ENCODE measurements around the gene SLC30A2. TPM values are rescaled to one million over a fixed set of nuclear protein-coding genes. Genes with fewer than 3 reads are reported as not detected.

Gene SLC30A2
- polyA plus RNA-seq, 4 donors = 0.09 to 43.2 (median 0.36) TPM

- no peak for DNase-seq
- FAIRE-seq = no peak
- no peaks in the 10 kb centered on the region for H3K27me3 ChIP-seq (ENCODE audit: control insufficient read depth in 3 of 3, insufficient read depth in 3 of 3, low read length in 3 of 3)
- H3K36me3 ChIP-seq (ENCODE audit: control insufficient read depth in 3 of 3, insufficient read depth in 2 of 3, low read depth in 1 of 3, low read length in 3 of 3) = no peaks in the 10 kb centered on the region
- H3K9me3 ChIP-seq (ENCODE audit: control insufficient read depth in 2 of 2, insufficient read depth in 1 of 2, low read depth in 1 of 2, low read length in 1 of 2) = no peaks in the 10 kb centered on the region
- H3K4me1 ChIP-seq (ENCODE audit: control insufficient read depth in 3 of 3, insufficient read depth in 2 of 3, low read depth in 1 of 3, low read length in 2 of 3) = peaks cover 0 to 8% (median 0%) of the 10 kb centered on the region in 3 donors
- 66 to 78% (median 77%) methylated on average over 8 of the region's 8 CpGs for WGBS, 3 donors
- no peak overlapping the region for H3K27ac ChIP-seq (ENCODE audit: low read depth in 1 of 3, low read length in 2 of 3)
- H3K4me3 ChIP-seq (ENCODE audit: low read depth in 1 of 3, low read length in 3 of 3) = no peak overlapping the region
Measured at GRCh38 chr1:26028490-26028980, 17.4 kb downstream of the SLC30A2 start.

- Histone ChIP-seq H3K9me3 (ENCODE audit: control insufficient read depth in 2 of 2, insufficient read depth in 1 of 2, low read depth in 1 of 2, low read length in 1 of 2) (no peaks in the 10 kb centered on the region), H3K4me1 (ENCODE audit: control insufficient read depth in 3 of 3, insufficient read depth in 2 of 3, low read depth in 1 of 3, low read length in 2 of 3) (peaks cover 0 to 8% (median 0%) of the 10 kb centered on the region in 3 donors), H3K4me3 (ENCODE audit: low read depth in 1 of 3, low read length in 3 of 3) (no peak overlapping the region), H3K27ac (ENCODE audit: low read depth in 1 of 3, low read length in 2 of 3) (no peak overlapping the region), H3K27me3 (ENCODE audit: control insufficient read depth in 3 of 3, insufficient read depth in 3 of 3, low read length in 3 of 3) (no peaks in the 10 kb centered on the region), H3K36me3 (ENCODE audit: control insufficient read depth in 3 of 3, insufficient read depth in 2 of 3, low read depth in 1 of 3, low read length in 3 of 3) (no peaks in the 10 kb centered on the region)
- 35 to 40% (median 37%) methylated on average over 3 of the region's 3 CpGs for WGBS, 3 donors
- FAIRE-seq (no peak), DNase-seq (no peak)
Measured at GRCh38 chr1:26027716-26028489, 18.0 kb downstream of the SLC30A2 start.

GRCh38 chr1:26025517-26025916 is 20.4 kb downstream of the SLC30A2 start:
- Histone ChIP-seq H3K36me3 (ENCODE audit: control insufficient read depth in 3 of 3, insufficient read depth in 2 of 3, low read depth in 1 of 3, low read length in 3 of 3) (no peaks in the 10 kb centered on the region), H3K4me3 (ENCODE audit: low read depth in 1 of 3, low read length in 3 of 3) (no peak overlapping the region), H3K9me3 (ENCODE audit: control insufficient read depth in 2 of 2, insufficient read depth in 1 of 2, low read depth in 1 of 2, low read length in 1 of 2) (no peaks in the 10 kb centered on the region), H3K27me3 (ENCODE audit: control insufficient read depth in 3 of 3, insufficient read depth in 3 of 3, low read length in 3 of 3) (peaks cover 0 to 5% (median 0%) of the 10 kb centered on the region in 3 donors), H3K4me1 (ENCODE audit: control insufficient read depth in 3 of 3, insufficient read depth in 2 of 3, low read depth in 1 of 3, low read length in 2 of 3) (peaks cover 0 to 8% (median 0%) of the 10 kb centered on the region in 3 donors), H3K27ac (ENCODE audit: low read depth in 1 of 3, low read length in 2 of 3) (no peak overlapping the region)
- FAIRE-seq = no peak
- DNase-seq = no peak
- 58 to 74% (median 72%) methylated on average over 5 of the region's 5 CpGs for WGBS, 3 donors

GRCh38 chr1:26025060-26025459 is 20.9 kb downstream of the SLC30A2 start:
- WGBS, 3 donors = 13 to 65% (median 32%) methylated on average over 5 of the region's 5 CpGs
- FAIRE-seq = no peak
- H3K36me3 ChIP-seq (ENCODE audit: control insufficient read depth in 3 of 3, insufficient read depth in 2 of 3, low read depth in 1 of 3, low read length in 3 of 3) = no peaks in the 10 kb centered on the region
- H3K4me3 ChIP-seq (ENCODE audit: low read depth in 1 of 3, low read length in 3 of 3) = no peak overlapping the region
- DNase-seq = no peak
- no peaks in the 10 kb centered on the region for H3K9me3 ChIP-seq (ENCODE audit: control insufficient read depth in 2 of 2, insufficient read depth in 1 of 2, low read depth in 1 of 2, low read length in 1 of 2)
- peaks cover 0 to 5% (median 0%) of the 10 kb centered on the region in 3 donors for H3K27me3 ChIP-seq (ENCODE audit: control insufficient read depth in 3 of 3, insufficient read depth in 3 of 3, low read length in 3 of 3)
- no peak overlapping the region for H3K27ac ChIP-seq (ENCODE audit: low read depth in 1 of 3, low read length in 2 of 3)
- peaks cover 0 to 8% (median 0%) of the 10 kb centered on the region in 3 donors for H3K4me1 ChIP-seq (ENCODE audit: control insufficient read depth in 3 of 3, insufficient read depth in 2 of 3, low read depth in 1 of 3, low read length in 2 of 3)

GRCh38 chr1:26023826-26024225 is 22.1 kb downstream of the SLC30A2 start:
- 89 to 94% (median 90%) methylated on average over 5 of the region's 5 CpGs for WGBS, 3 donors

GRCh38 chr1:26023009-26023408 is 22.9 kb downstream of the SLC30A2 start:
- H3K4me1 ChIP-seq (ENCODE audit: control insufficient read depth in 3 of 3, insufficient read depth in 2 of 3, low read depth in 1 of 3, low read length in 2 of 3) = peaks cover 0 to 10% (median 0%) of the 10 kb centered on the region in 3 donors
- FAIRE-seq (no peak), DNase-seq (no peak)
- WGBS, 3 donors = 89 to 97% (median 91%) methylated on average over 8 to 13 of the region's 13 CpGs
- H3K9me3 ChIP-seq (ENCODE audit: control insufficient read depth in 2 of 2, insufficient read depth in 1 of 2, low read depth in 1 of 2, low read length in 1 of 2) = no peaks in the 10 kb centered on the region
- no peaks in the 10 kb centered on the region for H3K36me3 ChIP-seq (ENCODE audit: control insufficient read depth in 3 of 3, insufficient read depth in 2 of 3, low read depth in 1 of 3, low read length in 3 of 3)
- H3K27me3 ChIP-seq (ENCODE audit: control insufficient read depth in 3 of 3, insufficient read depth in 3 of 3, low read length in 3 of 3) = peaks cover 0 to 5% (median 0%) of the 10 kb centered on the region in 3 donors
- no peak overlapping the region for H3K27ac ChIP-seq (ENCODE audit: low read depth in 1 of 3, low read length in 2 of 3)
- no peak overlapping the region for H3K4me3 ChIP-seq (ENCODE audit: low read depth in 1 of 3, low read length in 3 of 3)

More at GRCh38 chr1:26023826-26024225, 22.1 kb downstream of the SLC30A2 start:
- Histone ChIP-seq H3K27ac (ENCODE audit: low read depth in 1 of 3, low read length in 2 of 3) (no peak overlapping the region), H3K9me3 (ENCODE audit: control insufficient read depth in 2 of 2, insufficient read depth in 1 of 2, low read depth in 1 of 2, low read length in 1 of 2) (no peaks in the 10 kb centered on the region), H3K36me3 (ENCODE audit: control insufficient read depth in 3 of 3, insufficient read depth in 2 of 3, low read depth in 1 of 3, low read length in 3 of 3) (no peaks in the 10 kb centered on the region), H3K27me3 (ENCODE audit: control insufficient read depth in 3 of 3, insufficient read depth in 3 of 3, low read length in 3 of 3) (peaks cover 0 to 5% (median 0%) of the 10 kb centered on the region in 3 donors), H3K4me3 (ENCODE audit: low read depth in 1 of 3, low read length in 3 of 3) (no peak overlapping the region), H3K4me1 (ENCODE audit: control insufficient read depth in 3 of 3, insufficient read depth in 2 of 3, low read depth in 1 of 3, low read length in 2 of 3) (peaks cover 0 to 10% (median 0%) of the 10 kb centered on the region in 3 donors)
- FAIRE-seq (no peak), DNase-seq (no peak)

GRCh38 chr1:26022404-26022779 is 23.5 kb downstream of the SLC30A2 start:
- no peak overlapping the region for H3K27ac ChIP-seq (ENCODE audit: low read depth in 1 of 3, low read length in 2 of 3)
- WGBS, 3 donors = 78 to 85% (median 80%) methylated on average over 7 to 8 of the region's 8 CpGs
- no peaks in the 10 kb centered on the region for H3K9me3 ChIP-seq (ENCODE audit: control insufficient read depth in 2 of 2, insufficient read depth in 1 of 2, low read depth in 1 of 2, low read length in 1 of 2)
- peaks cover 0 to 10% (median 0%) of the 10 kb centered on the region in 3 donors for H3K4me1 ChIP-seq (ENCODE audit: control insufficient read depth in 3 of 3, insufficient read depth in 2 of 3, low read depth in 1 of 3, low read length in 2 of 3)
- no peak for DNase-seq
- peaks cover 0 to 5% (median 0%) of the 10 kb centered on the region in 3 donors for H3K27me3 ChIP-seq (ENCODE audit: control insufficient read depth in 3 of 3, insufficient read depth in 3 of 3, low read length in 3 of 3)
- FAIRE-seq = no peak
- no peaks in the 10 kb centered on the region for H3K36me3 ChIP-seq (ENCODE audit: control insufficient read depth in 3 of 3, insufficient read depth in 2 of 3, low read depth in 1 of 3, low read length in 3 of 3)
- no peak overlapping the region for H3K4me3 ChIP-seq (ENCODE audit: low read depth in 1 of 3, low read length in 3 of 3)

GRCh38 chr1:26021647-26022403 is 24.1 kb downstream of the SLC30A2 start, which contains the start of gene EXTL1:
Gene EXTL1, plus strand, starts transcription at chr1:26021775. Its CDS starts 872 bp downstream, at chr1:26022647.
- Histone ChIP-seq H3K4me3 (ENCODE audit: low read depth in 1 of 3, low read length in 3 of 3) (peak within 1 kb of the TSS in 1 of 3 donors; percentile 30), H3K4me1 (ENCODE audit: control insufficient read depth in 3 of 3, insufficient read depth in 2 of 3, low read depth in 1 of 3, low read length in 2 of 3) (peaks cover 0 to 10% (median 0%) of the 10 kb centered on the region in 3 donors), H3K36me3 (ENCODE audit: control insufficient read depth in 3 of 3, insufficient read depth in 2 of 3, low read depth in 1 of 3, low read length in 3 of 3) (no peaks in the 10 kb centered on the region), H3K9me3 (ENCODE audit: control insufficient read depth in 2 of 2, insufficient read depth in 1 of 2, low read depth in 1 of 2, low read length in 1 of 2) (no peaks in the 10 kb centered on the region), H3K27me3 (ENCODE audit: control insufficient read depth in 3 of 3, insufficient read depth in 3 of 3, low read length in 3 of 3) (peaks cover 0 to 5% (median 0%) of the 10 kb centered on the region in 3 donors), H3K27ac (ENCODE audit: low read depth in 1 of 3, low read length in 2 of 3) (no peak within 1 kb of the TSS)
- 46 to 67% (median 63%) methylated on average over 13 to 15 of the region's 15 CpGs for WGBS, 3 donors
- DNase-seq = peak in 1 of 2 donors; percentile 24
- FAIRE-seq = no peak
